Ovary (tissue), 3 donors: ENCODE results near the gene ALDH1L2.

Experiments
- POLR2A ChIP-seq: fragments of 450-650 bp; IDR thresholded peaks from one replicate; pipeline ENCODE4 v1.6.1; 2017; ENCODE audit warnings: antibody characterized with exemption, mild to moderate bottlenecking, moderate library complexity
- TF ChIP-seq, protein P1 (sequence below), 3 donors: fragments of 450-650 bp in 2 of 3; fragments of 200-600 bp in 1 of 3; IDR thresholded peaks; one replicate each; pipeline versions ENCODE4 v1.5.1 to v1.8.0; 2016 to 2022; ENCODE audit warnings: antibody characterized with exemption in 3 of 3, mild to moderate bottlenecking in 1 of 3
- donor health status: DM: no; HTN: no; CAD: no.

DNA sequence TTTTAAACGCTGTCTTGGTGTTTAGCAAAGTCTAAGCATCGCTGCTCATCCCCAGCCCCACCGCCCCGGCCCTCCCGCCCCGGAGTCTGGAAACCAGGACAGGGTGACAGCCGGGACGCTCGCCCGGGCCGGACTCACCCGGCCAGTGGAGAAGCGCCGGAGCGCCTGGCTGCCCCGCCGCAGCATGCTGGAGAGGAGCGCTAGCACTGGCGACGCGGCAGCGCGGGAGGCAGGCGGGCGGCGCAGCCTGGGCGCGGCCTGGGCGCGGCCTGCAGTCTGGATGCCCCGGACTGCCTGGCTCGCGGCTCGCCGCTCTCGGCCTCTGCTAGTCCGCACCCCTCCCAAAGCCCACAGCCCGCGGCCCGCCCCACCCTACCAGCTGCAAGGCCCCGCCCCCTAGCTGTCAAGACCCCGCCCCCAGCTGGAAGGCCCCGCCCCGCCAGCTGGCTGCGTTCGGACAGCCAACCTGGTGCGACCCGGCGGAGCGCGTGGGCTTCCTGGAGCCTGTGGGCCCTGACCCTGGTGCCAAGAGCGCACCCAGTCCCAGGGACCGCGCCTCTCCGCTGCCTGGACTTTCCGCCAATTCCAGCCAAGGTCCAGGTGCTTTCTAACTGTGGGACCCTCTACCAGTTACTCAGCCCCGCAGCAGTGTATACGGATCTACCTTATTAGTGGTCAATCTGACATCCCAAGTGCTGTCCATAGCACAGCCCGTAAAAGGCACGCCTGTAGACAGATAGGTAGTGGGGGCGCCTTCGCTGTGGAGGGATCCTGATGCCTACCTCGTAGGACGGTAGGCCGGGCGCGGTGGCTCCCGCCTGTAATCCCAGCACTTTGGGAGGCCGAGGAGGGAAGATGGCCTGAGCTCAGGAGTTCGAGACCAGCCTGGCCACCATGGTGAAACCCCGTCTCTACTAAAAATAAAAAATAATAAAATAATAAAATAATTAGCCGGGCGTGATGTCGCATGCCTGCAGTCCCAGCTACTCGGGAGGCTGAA is at the start of gene ALDH1L2:
- TF ChIP-seq POLR2A: no peak
- TF ChIP-seq, protein P1, sequence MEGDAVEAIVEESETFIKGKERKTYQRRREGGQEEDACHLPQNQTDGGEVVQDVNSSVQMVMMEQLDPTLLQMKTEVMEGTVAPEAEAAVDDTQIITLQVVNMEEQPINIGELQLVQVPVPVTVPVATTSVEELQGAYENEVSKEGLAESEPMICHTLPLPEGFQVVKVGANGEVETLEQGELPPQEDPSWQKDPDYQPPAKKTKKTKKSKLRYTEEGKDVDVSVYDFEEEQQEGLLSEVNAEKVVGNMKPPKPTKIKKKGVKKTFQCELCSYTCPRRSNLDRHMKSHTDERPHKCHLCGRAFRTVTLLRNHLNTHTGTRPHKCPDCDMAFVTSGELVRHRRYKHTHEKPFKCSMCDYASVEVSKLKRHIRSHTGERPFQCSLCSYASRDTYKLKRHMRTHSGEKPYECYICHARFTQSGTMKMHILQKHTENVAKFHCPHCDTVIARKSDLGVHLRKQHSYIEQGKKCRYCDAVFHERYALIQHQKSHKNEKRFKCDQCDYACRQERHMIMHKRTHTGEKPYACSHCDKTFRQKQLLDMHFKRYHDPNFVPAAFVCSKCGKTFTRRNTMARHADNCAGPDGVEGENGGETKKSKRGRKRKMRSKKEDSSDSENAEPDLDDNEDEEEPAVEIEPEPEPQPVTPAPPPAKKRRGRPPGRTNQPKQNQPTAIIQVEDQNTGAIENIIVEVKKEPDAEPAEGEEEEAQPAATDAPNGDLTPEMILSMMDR (IDR thresholded peaks at IDR 0.05): no peak
